ENCODE measurements around the gene PCIF1.
"Not testable (repeated sequence)": the region's sequence is repeated elsewhere in the genome, so short reads cannot be mapped to it uniquely, and the experiment has no call there.

Gene PCIF1

GRCh38 chr20:45934586-45935415, at the start of gene PCIF1:
PCIF1 (plus strand) TSS chr20:45934683; CDS start chr20:45939000, 4,317 bp downstream.
- DNase-seq: peak; percentile 88

DNA sequence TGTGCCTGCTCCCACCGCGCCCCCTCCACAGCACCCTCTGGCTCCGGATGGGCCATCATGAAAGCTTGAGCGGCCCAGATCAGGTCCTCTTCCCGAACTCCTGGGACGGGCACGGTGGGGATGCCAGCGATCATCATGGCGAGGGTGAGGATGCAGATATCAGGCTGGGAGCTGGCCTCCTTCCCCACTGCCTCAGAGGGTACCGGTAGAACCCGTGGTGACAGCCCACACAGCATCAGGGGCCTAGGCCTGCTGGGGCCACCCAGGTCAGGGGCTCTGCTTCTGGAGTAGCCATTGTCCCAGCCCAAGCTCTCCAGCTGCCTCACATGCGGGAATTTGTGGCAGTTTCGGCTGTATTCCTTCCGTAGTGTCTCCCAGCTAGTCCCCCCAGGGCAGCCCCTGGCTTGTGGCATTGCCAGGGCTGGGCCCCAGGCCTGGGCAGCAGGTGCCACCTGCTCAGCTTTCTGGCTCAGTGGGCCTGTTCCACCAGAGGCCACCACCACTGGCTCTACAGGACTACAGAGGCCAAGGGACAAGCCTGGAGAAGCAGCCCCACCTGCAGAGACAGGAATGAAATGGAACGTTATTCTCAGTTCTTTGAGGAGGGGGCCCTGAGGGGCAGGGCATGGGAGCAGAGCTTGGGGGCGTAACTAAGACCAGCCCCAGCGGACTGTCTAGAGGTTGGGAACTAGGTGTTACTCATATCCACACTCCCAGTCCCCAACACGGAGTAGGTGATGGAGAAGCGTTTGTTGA, 47.7 kb upstream of the PCIF1 start:
- DNase-seq: no peak

DNA sequence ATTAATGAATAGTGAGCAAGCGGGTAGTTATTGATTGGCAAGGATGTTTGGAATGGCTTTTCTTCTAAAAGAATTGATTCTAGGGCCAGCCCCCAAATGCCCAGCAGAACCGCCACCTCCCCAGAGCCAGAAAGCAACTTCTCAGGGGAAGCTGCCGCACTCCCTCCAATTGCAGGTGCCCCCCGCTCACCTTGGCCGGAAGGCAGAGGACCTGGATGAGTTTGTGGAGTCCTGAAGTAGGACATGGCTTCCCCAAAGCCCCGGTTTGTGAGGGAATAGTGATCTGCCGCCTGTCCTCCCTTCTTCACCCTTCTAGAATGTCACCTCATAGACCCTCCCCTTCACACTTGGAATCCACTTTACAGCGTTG, 47.2 kb upstream of the PCIF1 start, which contains the start of gene SPATA25:
Gene SPATA25, minus strand, starts transcription at position 277 of the 370 bp plus-strand sequence. Its CDS starts 32 bp downstream, at position 245.
- no peak for DNase-seq

- no peak for DNase-seq
Observed at GRCh38 chr20:45888681-45889080, 45.8 kb upstream of the PCIF1 start.

DNA sequence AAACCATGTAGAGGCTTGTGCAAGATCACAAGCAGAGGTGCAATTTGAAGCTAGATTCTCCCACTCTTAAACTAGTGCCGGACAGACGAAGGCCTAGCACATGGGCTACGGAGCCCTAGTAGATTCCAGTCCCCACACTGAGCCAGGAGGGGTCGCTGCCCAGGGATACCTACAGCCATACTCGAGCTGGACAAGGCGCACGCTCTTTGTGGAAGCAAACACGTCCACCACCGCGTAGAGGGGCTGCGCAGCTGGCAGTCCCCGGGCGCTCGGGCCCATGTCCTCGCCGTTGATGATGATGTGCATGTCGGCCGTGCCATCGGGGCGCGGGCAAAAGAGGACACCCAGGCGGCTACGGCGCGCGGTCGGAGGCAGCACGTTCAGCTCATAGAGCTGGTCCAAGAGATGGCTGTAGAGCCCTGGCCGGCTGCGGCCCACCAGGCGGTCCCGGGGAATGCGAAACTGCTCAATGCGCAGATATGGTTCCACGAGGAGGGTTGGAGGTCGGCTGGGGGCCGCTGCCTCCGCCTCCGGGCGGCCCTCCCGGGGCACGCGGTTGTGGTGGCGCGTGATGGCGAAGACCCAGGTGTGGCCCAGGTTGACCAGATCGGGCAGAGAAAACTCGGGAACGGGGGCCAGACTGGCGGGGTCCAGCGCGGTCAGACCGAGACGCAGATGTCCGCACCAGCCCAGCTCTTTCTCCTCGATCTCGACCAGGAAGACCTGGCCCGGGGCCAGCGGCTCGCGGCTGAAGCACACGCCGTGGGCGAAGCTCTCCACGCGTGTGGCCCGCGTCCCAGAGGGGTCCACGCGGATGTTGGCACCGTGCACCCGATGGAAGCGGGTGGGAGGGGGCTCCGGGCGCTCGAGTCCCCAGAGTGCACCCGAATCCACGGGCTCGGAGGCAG, 44.2 kb upstream of the PCIF1 start:
- peak; percentile 37 for DNase-seq

DNA sequence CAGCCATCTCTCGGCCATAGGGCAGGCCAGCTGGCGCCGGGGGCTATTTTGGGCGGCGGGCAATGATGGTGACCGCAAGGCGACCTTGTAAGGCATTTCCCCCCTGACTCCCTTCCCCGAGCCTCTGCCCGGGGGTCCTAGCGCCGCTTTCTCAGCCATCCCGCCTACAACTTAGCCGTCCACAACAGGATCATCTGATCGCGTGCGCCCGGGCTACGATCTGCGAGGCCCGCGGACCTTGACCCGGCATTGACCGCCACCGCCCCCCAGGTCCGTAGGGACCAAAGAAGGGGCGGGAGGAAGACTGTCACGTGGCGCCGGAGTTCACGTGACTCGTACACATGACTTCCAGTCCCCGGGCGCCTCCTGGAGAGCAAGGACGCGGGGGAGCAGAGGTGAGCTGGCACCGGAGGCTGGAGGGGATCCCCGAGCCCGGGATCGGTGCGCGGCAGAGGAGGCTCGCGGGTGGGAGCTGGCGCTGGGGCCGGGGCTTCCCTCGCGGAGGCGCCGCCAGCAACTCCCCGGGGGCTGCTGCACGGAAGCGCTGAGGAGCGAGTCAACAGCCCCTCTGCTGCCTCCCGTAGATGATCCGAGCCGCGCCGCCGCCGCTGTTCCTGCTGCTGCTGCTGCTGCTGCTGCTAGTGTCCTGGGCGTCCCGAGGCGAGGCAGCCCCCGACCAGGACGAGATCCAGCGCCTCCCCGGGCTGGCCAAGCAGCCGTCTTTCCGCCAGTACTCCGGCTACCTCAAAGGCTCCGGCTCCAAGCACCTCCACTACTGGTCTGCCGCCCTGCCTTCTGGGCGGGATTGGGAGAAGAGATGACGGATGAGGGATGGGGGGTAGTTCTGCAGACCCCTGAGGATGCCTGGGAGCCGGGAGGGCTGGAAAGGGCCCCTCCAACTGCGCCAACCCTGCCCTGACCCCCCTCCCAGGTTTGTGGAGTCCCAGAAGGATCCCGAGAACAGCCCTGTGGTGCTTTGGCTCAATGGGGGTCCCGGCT, 43.2 kb upstream of the PCIF1 start, which contains the start of the genes CTSA and NEURL2:
Gene CTSA, plus strand, starts transcription at position 351 of the 999 bp plus-strand sequence. Its CDS starts 234 bp downstream, at position 585.
Gene NEURL2, minus strand, starts transcription at position 224 of the 999 bp plus-strand sequence. Its CDS starts 217 bp downstream, at position 7.
- peak; percentile 36 for DNase-seq

- no peak for DNase-seq
Observed at GRCh38 chr20:45892049-45892825, 42.2 kb upstream of the PCIF1 start.

GRCh38 chr20:45892828-45893500, 41.5 kb upstream of the PCIF1 start:
- DNase-seq: no peak

DNA sequence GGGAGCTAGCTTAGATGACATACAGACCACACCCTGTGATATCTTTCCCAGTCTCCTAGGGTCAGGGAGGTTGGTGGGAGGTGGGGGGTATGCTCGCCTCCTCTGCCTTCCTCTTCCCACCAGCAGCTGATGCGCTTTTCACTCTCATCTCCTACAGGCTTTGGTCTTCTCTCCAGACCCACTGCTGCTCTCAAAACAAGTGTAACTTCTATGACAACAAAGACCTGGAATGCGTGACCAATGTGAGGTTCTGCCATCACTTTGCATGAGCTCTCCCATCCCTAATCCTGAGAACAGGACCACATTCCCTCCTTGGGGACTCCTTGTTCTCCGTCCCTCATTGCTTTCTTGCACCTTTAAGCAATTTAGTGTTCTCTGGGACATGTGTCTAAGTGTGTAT, 40.7 kb upstream of the PCIF1 start:
- no peak for DNase-seq

DNA sequence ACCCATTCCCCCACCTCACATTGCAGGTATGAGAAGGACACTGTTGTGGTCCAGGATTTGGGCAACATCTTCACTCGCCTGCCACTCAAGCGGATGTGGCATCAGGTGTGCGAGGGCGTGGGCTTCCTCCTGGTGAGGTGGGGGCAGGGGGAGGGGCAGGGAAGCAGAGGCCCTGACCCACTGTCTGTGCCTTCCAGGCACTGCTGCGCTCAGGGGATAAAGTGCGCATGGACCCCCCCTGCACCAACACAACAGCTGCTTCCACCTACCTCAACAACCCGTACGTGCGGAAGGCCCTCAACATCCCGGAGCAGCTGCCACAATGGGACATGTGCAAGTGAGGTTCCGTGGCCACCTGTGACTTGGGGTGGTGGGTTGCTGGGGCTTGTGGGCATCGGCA, 39.7 kb upstream of the PCIF1 start:
- DNase-seq: no peak

DNA sequence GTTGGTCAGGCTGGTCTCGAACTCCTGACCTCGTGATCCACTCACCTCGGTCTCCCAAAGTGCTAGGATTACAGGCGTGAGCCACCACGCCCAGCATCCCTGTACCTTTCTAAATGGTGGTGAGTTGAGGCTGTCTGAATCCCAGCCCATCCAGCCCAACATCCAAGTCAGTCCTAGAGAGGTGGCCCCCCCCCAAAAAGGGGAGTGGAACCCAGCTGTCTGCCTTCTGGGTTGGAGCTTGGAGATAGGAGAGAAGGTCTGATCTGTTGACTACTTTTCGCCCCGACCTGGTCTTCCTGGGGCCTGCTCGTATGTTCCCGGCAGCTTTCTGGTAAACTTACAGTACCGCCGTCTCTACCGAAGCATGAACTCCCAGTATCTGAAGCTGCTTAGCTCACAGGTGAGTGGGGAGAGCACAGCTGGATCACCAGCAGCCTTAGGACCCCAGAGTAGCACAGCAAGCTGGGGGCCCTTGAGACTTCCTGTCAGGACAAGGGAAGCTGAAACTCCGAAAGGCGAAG, 37.8 kb upstream of the PCIF1 start:
- no peak for DNase-seq

DNA sequence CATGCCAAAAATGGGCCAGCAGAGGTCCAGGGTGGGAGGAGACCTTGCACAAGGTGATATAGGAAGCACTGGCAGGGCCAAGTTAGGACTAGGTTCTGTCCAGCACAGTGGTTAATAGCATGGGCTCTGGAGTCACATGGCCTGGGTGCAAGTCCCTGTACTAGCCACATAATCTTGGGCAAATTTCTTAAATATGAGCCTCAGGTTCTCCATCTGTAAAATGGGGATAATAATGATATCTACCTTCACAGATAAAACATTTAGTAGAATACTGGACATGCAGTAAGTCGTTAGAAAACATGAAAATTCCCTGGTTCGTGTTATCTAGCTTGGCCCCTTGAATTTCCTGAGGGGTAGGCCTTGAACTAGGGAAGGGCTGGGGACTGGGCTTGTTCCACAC, 37.2 kb upstream of the PCIF1 start:
- DNase-seq: no peak

DNA sequence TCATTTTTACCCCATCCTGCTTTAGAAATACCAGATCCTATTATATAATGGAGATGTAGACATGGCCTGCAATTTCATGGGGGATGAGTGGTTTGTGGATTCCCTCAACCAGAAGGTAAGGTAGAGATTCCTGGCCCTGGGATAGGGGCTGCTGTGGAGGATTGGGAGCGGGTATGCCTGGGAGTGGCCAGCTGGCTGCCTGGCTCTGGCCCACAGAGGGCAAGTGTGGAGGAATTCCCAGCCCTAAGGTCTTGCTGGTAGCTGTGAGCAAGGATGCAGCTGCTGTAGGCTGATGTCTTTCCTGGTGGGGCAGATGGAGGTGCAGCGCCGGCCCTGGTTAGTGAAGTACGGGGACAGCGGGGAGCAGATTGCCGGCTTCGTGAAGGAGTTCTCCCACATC, 36.8 kb upstream of the PCIF1 start:
- no peak for DNase-seq

DNA sequence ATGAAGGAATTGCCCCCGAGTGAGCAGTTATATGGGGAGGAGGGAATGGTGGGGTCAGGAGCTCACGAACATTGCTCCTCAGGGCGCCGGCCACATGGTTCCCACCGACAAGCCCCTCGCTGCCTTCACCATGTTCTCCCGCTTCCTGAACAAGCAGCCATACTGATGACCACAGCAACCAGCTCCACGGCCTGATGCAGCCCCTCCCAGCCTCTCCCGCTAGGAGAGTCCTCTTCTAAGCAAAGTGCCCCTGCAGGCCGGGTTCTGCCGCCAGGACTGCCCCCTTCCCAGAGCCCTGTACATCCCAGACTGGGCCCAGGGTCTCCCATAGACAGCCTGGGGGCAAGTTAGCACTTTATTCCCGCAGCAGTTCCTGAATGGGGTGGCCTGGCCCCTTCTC, 36.2 kb upstream of the PCIF1 start:
- DNase-seq: no peak

GRCh38 chr20:45899046-45899835, 35.2 kb upstream of the PCIF1 start:
- DNase-seq: no peak

DNA sequence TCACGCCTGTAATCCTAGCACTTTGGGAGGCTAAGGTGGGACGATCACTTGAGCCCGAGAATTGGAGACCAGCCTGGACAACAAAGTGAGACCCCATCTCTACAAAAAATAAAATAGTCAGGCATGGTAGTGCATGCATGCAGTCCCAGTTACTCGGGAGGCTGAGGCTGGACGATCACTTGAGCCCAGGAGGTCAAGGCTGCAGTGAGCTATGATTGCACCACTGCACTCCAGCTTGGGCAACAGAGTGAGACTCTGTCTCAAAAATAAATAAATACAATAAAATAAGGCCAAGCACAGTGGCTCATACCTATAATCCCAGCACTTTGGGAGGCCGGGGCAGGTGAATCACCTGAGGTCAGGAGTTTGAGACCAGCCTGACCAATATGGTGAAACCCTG, 33.2 kb upstream of the PCIF1 start:
- not testable (repeated sequence) for DNase-seq

DNA sequence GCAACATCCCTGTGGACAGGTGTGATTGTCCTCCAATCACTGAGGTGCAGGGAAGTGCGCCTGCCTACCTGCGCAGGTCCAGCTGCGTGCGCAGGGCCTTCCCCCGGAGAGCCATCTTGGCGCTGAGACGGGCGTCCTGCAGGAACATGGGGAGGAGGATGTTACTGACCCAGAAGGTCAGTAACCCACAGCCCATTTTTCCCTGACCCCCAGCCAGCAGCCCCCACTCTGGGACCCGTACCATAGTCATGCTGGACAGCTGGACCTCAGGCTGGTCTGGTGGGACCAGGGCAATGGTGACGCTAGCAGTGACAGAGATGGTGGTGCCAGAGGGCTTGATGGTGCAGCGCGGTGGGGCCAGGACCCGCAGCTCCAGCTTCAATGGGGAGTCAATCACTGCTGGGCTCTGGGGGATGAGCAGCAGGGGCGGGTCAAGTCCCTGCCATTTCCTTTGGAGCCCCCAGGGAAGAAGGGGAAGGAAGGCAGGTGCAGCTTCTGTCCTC, 32.2 kb upstream of the PCIF1 start:
- no peak for DNase-seq
